HFFc6 (cell line): ENCODE data around the gene WRAP73. TPM values are rescaled to one million over a fixed set of nuclear protein-coding genes. Genes with fewer than 3 reads are reported as not detected.
A peak's percentile ranks its signal among the peaks of the same experiment; 100 is the strongest.

ENCODE experiments used
- DNase-seq: peaks from one replicate; pipeline ENCODE4 v3.0.0-alpha.2; 2018
- H3K27ac Mint-ChIP-seq: 2 replicates; pipeline ENCODE4 v1.8.0; 2020; ENCODE audit warnings: mild to moderate bottlenecking, mixed read lengths
- H3K27me3 Mint-ChIP-seq: 2 replicates; pipeline ENCODE4 v1.8.0; 2021; ENCODE audit warnings: mild to moderate bottlenecking, moderate library complexity, mixed read lengths; ENCODE audit not compliant: insufficient read depth
- H3K36me3 Mint-ChIP-seq: 2 replicates; pipeline ENCODE4 v1.8.0; 2021; ENCODE audit warnings: low read depth, mixed read lengths
- H3K4me1 Mint-ChIP-seq: 2 replicates; pipeline ENCODE4 v1.8.0; 2020; ENCODE audit warnings: low read depth, mixed read lengths
- H3K4me3 Mint-ChIP-seq: 2 replicates; pipeline ENCODE4 v1.8.0; 2020; ENCODE audit warnings: mild to moderate bottlenecking, moderate library complexity, mixed read lengths
- H3K9me3 Mint-ChIP-seq: 2 replicates; pipeline ENCODE4 v1.8.0; 2020; ENCODE audit warnings: mild to moderate bottlenecking, mixed read lengths
- total RNA-seq, 6 experiments: library from RNA; stranded (reverse); fragmentation: NEBNext Ultra II Directional; extraction: Animal tissue kit (Norgen Biotek cat#: 25700); gene quantifications; 2 replicates in 1 of 6; 3 replicates in 5 of 6; pipeline ENCODE4 v1.2.3, GENCODE V29; 2021
- TF ChIP-seq, protein P1 (sequence below): fragments of 200-600 bp; sonication (generic); IDR thresholded peaks from 2 replicates; pipeline ENCODE4 v1.5.0; 2021; ENCODE audit warnings: antibody characterized with exemption, mild to moderate bottlenecking

The WRAP73 gene
- total RNA-seq, 6 experiments from 2014 or later: 11.8 to 14.8 (median 14.3) TPM

DNA sequence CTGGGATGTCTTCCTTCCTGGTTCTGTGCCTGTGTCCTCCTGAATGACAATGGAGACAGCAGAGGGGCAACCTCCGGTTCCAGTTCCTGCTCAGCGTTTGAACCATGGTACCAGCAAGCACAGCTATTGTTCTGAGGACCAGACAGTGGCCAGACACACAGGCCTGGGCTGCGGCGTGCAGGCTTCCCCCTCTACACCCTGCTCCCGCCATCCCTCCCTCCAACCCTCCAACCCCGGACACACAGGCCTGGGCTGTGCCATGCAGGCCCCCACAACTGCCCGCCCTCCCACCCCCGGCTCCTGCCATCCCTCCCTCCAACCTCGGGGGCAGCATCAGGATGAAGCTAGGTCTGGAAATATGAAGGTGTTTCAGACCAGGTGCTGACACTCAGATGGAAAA lies 33.0 kb downstream of the WRAP73 start:
- no peak overlapping the region for H3K4me3 Mint-ChIP-seq
- H3K27me3 Mint-ChIP-seq: peaks cover 15% of the 10 kb centered on the region
- peaks cover 20% of the 10 kb centered on the region for H3K4me1 Mint-ChIP-seq
- no peak for DNase-seq
- H3K36me3 Mint-ChIP-seq: no peaks in the 10 kb centered on the region
- TF ChIP-seq, protein P1, sequence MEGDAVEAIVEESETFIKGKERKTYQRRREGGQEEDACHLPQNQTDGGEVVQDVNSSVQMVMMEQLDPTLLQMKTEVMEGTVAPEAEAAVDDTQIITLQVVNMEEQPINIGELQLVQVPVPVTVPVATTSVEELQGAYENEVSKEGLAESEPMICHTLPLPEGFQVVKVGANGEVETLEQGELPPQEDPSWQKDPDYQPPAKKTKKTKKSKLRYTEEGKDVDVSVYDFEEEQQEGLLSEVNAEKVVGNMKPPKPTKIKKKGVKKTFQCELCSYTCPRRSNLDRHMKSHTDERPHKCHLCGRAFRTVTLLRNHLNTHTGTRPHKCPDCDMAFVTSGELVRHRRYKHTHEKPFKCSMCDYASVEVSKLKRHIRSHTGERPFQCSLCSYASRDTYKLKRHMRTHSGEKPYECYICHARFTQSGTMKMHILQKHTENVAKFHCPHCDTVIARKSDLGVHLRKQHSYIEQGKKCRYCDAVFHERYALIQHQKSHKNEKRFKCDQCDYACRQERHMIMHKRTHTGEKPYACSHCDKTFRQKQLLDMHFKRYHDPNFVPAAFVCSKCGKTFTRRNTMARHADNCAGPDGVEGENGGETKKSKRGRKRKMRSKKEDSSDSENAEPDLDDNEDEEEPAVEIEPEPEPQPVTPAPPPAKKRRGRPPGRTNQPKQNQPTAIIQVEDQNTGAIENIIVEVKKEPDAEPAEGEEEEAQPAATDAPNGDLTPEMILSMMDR: no peak
- no peak overlapping the region for H3K27ac Mint-ChIP-seq
- no peaks in the 10 kb centered on the region for H3K9me3 Mint-ChIP-seq

DNA sequence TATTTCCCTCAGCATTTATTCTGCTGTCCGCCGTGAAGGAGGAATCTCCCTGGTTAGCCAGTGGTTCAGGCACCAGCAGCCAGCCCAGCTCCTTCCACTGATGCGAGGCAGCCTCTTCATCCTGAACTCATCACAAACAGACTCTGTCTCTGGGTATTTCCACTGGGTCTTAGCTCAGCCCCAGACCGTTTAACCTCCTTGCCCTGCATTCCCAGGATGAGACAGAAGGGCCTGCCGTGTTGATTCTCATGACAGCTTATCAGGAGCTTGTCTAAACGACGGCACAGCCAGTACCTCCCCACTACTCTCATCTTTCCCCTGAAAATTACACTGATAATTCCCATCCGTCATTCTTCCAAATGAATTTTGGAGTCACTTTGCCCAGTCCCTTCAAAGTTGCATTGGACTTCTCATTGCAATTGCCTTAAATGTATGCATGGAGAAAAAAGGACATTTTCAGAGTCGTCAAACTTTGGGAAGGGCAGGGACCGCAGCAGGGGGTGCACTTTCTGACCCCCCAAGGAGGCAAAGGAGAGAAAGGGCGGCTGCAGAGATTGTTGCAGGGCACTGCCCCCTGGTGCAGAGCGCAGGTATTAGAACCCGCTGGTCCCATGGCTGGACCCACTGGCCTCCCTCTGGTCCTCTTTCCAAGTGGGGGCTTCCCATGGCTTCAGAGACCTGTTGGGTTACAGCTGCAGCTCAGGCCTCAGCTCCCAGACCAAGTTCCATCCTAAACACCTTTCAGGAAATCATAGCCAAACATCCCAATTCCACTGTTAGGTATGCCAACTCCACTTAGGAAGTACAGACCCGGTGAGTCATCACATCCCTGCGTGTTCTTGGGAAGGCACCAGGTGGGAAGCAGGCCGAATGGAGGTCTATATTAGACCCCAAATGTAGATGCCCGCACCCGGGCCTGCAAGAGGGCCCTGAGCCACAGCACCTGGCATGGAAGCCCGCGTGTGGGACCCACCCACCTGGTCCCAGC lies 34.9 kb downstream of the WRAP73 start:
- Mint-ChIP-seq H3K9me3 (no peaks in the 10 kb centered on the region), H3K27me3 (peaks cover 17% of the 10 kb centered on the region), H3K4me1 (peaks cover 20% of the 10 kb centered on the region), H3K4me3 (no peak overlapping the region), H3K36me3 (no peaks in the 10 kb centered on the region), H3K27ac (no peak overlapping the region)
- TF ChIP-seq, protein P1: peak; percentile 85
- DNase-seq: no peak

DNA sequence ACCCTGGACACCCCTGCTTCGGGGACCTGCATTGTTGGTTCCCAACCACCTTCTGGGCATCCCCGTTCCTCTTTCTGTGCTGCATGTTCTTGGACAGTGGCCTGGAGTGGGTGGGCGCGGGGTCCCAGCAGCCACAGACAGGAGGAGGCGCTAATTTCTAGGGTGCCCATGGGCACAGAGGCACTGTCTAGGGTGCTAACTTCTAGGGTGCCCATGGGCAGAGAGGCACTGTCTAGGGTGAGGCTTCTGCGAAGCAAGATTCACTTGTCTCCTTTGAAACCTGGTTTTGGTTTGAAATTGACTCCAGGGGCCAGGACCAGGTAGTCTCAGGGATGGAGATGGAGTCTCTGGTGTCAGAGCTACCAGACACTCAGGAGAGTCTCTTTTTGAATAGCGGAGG lies 37.8 kb downstream of the WRAP73 start:
- Mint-ChIP-seq H3K4me1 (peaks cover 12% of the 10 kb centered on the region), H3K36me3 (no peaks in the 10 kb centered on the region), H3K27ac (no peak overlapping the region), H3K9me3 (no peaks in the 10 kb centered on the region), H3K4me3 (no peak overlapping the region), H3K27me3 (peaks cover 23% of the 10 kb centered on the region)
- TF ChIP-seq, protein P1: no peak
- no peak for DNase-seq

DNA sequence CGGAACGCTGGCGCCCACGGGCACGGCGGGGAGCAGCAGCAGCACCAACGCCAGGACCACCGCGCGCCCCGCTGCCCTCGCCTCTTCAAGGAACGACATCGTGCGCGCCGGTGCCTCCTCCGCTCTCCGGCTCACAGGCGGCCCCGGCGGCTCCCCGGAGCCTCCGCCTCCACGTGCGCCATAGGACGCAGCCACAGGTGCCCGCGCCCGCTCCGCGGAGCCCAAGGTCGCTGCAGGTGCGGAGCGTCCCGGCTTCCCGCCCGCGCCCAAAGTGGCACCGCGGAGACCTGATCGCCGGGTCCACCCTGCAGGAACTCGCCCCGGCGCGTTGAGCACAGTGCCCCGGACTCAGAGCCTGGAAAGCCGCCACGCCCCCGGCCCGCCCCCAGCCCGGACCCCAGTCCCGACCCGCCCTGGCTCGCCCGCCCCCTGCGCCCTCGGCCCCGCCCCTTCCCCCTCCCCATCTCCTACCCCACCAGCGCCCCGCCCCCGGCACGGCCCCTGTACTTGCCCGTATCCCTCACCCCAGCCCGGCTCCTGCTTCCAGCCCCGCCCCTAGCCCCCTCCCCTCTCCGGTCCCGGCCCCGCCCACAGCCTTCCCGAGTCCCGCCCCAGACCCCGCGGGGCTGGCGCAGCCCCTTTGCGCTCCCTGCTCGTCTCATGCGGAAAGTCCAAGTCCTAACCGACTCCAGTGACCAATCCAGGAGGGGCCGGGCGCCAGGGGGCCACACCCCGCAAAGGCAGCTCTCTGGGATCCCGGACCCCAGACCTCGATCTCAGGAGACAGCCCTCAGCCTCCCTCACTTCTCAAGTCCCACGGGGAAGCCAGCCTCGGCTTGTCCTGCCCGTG lies 38.5 kb downstream of the WRAP73 start, which contains the start of gene MEGF6:
TSS of gene MEGF6 (minus strand) at position 339 of the 850 bp plus-strand sequence. CDS start at position 99, 240 bp downstream.
- Mint-ChIP-seq H3K4me3 (peak within 1 kb of the TSS; percentile 47; the same call in 1 of the 2 replicates), H3K36me3 (no peaks in the 10 kb centered on the region), H3K27ac (no peak within 1 kb of the TSS), H3K4me1 (peaks cover 12% of the 10 kb centered on the region), H3K9me3 (no peaks in the 10 kb centered on the region), H3K27me3 (peaks cover 23% of the 10 kb centered on the region)
- TF ChIP-seq, protein P1: no peak
- no peak for DNase-seq

DNA sequence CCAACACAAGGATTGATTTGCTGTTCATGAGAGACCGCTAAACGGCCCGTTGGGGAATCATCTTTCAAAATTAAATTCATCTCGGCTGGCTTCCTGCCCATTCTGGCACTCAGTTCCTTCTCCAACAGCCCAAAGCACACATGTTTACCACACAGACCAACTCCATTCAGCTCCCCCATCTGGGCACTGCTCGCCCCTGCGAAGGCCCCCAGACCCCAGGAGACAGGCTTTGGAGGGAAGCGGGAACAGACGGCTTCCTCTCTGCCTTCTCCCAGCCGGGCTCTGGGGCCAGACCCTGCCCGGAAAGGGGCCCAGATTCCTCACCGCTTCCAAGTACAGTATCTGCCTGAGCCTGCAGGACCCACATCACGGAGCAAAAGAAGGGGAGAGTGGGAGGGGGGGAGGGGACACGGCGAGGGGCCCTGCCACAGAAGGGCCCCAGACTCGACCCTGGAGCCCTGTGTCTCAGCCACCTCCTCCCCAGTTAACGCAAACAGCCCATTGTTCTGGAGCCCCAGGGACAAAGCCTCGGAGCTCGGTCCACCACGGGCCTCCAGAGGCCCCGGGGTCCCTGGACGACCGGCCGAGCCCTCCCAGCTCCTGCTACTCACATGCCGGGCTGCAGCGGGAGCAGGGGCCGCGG lies 39.3 kb downstream of the WRAP73 start:
- no peaks in the 10 kb centered on the region for H3K9me3 Mint-ChIP-seq
- H3K27ac Mint-ChIP-seq: no peak overlapping the region
- TF ChIP-seq, protein P1: no peak
- H3K36me3 Mint-ChIP-seq: no peaks in the 10 kb centered on the region
- peaks cover 19% of the 10 kb centered on the region for H3K27me3 Mint-ChIP-seq
- H3K4me3 Mint-ChIP-seq: 0 out of 2 replicates have a peak overlapping the region, but pooled peaks have one; percentile 15
- peaks cover 12% of the 10 kb centered on the region for H3K4me1 Mint-ChIP-seq
- DNase-seq: no peak
